ENCODE measurements around the gene IDH3G. TPM values are rescaled to one million over a fixed set of nuclear protein-coding genes. Genes with fewer than 3 reads are reported as not detected.

IDH3G gene
- total RNA-seq, 2 experiments from 2014 or later = 51.8 to 52.5 TPM

- no TSS peak for BruUV-seq (replicated peaks)
- POLR2A ChIA-PET = no interaction called here
- CTCF ChIA-PET (ENCODE audit: unreplicated experiment) = no interaction called here
These were observed 10.4 kb upstream of the IDH3G start for GRCh38 chrX:153804621-153805020.

GRCh38 chrX:153804100-153804595 is 10.0 kb upstream of the IDH3G start:
- Histone ChIP-seq H3K4me3 (ENCODE audit: low read depth, low read length, poor library complexity, severe bottlenecking) (no peak overlapping the region), H3K4me2 (ENCODE audit: low read length) (no peak overlapping the region), H4K20me1 (ENCODE audit: insufficient read depth, low read length) (no peaks in the 10 kb centered on the region), H3K9me2 (ENCODE audit: insufficient read depth, low read length) (no peaks in the 10 kb centered on the region), H3K36me3 (ENCODE audit: insufficient read depth, low read length) (peaks cover 3% of the 10 kb centered on the region), H3K9me3 (ENCODE audit: low read length) (no peaks in the 10 kb centered on the region), H2AFZ (ENCODE audit: low read length) (no peak overlapping the region), H3K4me1 (ENCODE audit: insufficient read depth, low read length, poor library complexity, severe bottlenecking) (no peaks in the 10 kb centered on the region), H3K27ac (ENCODE audit: low read depth, low read length, poor library complexity, severe bottlenecking) (no peak overlapping the region), H3K79me2 (ENCODE audit: insufficient read depth, low read depth, low read length) (no peaks in the 10 kb centered on the region)
- intact Hi-C loops (cut with micrococcal nuclease; ENCODE audit: unreplicated experiment) = no loop called here
- CTCF ChIA-PET (ENCODE audit: unreplicated experiment) = no interaction called here
- DNase-seq (ENCODE audit: low spot score) = no peak
- POLR2A ChIA-PET = no interaction called here
- TF ChIP-seq CTCF (conservative IDR thresholded peaks at IDR 0.05; ENCODE audit: low read length) (no peak), EZH2phosphoT487 (IDR thresholded peaks at IDR 0.05; ENCODE audit: borderline replicate concordance, low read depth, low read length) (no peak)
- BruUV-seq (replicated peaks) = no TSS peak

More at GRCh38 chrX:153804621-153805020, 10.4 kb upstream of the IDH3G start:
- H4K20me1 ChIP-seq (ENCODE audit: insufficient read depth, low read length) = no peaks in the 10 kb centered on the region
- H3K4me3 ChIP-seq (ENCODE audit: low read depth, low read length, poor library complexity, severe bottlenecking) = no peak overlapping the region
- DNase-seq (ENCODE audit: low spot score) = no peak
- intact Hi-C loops (cut with micrococcal nuclease; ENCODE audit: unreplicated experiment) = no loop called here
- no peaks in the 10 kb centered on the region for H3K79me2 ChIP-seq (ENCODE audit: insufficient read depth, low read depth, low read length)
- no peaks in the 10 kb centered on the region for H3K9me2 ChIP-seq (ENCODE audit: insufficient read depth, low read length)
- no peak for TF ChIP-seq CTCF (conservative IDR thresholded peaks at IDR 0.05; ENCODE audit: low read length)
- TF ChIP-seq EZH2phosphoT487 (IDR thresholded peaks at IDR 0.05; ENCODE audit: borderline replicate concordance, low read depth, low read length) = no peak
- H3K4me2 ChIP-seq (ENCODE audit: low read length) = no peak overlapping the region
- H3K9me3 ChIP-seq (ENCODE audit: low read length) = no peaks in the 10 kb centered on the region
- H3K4me1 ChIP-seq (ENCODE audit: insufficient read depth, low read length, poor library complexity, severe bottlenecking) = no peaks in the 10 kb centered on the region
- H3K36me3 ChIP-seq (ENCODE audit: insufficient read depth, low read length) = no peaks in the 10 kb centered on the region
- no peak overlapping the region for H3K27ac ChIP-seq (ENCODE audit: low read depth, low read length, poor library complexity, severe bottlenecking)
- no peak overlapping the region for H2AFZ ChIP-seq (ENCODE audit: low read length)

GRCh38 chrX:153803211-153804099 is 9.3 kb upstream of the IDH3G start:
- ChIA-PET CTCF (ENCODE audit: unreplicated experiment) (no interaction called here), POLR2A (no interaction called here)
- no peak overlapping the region for H3K27ac ChIP-seq (ENCODE audit: low read depth, low read length, poor library complexity, severe bottlenecking)
- H3K4me3 ChIP-seq (ENCODE audit: low read depth, low read length, poor library complexity, severe bottlenecking) = no peak overlapping the region
- DNase-seq (ENCODE audit: low spot score) = no peak
- H2AFZ ChIP-seq (ENCODE audit: low read length) = no peak overlapping the region
- H4K20me1 ChIP-seq (ENCODE audit: insufficient read depth, low read length) = no peaks in the 10 kb centered on the region
- peaks cover 10% of the 10 kb centered on the region for H3K36me3 ChIP-seq (ENCODE audit: insufficient read depth, low read length)
- intact Hi-C loops (cut with micrococcal nuclease; ENCODE audit: unreplicated experiment) = no loop called here
- H3K4me1 ChIP-seq (ENCODE audit: insufficient read depth, low read length, poor library complexity, severe bottlenecking) = no peaks in the 10 kb centered on the region
- H3K9me3 ChIP-seq (ENCODE audit: low read length) = no peaks in the 10 kb centered on the region
- H3K79me2 ChIP-seq (ENCODE audit: insufficient read depth, low read depth, low read length) = no peaks in the 10 kb centered on the region
- no TSS peak for BruUV-seq (replicated peaks)
- TF ChIP-seq CTCF (conservative IDR thresholded peaks at IDR 0.05; ENCODE audit: low read length) (no peak), EZH2phosphoT487 (IDR thresholded peaks at IDR 0.05; ENCODE audit: borderline replicate concordance, low read depth, low read length) (no peak)
- H3K9me2 ChIP-seq (ENCODE audit: insufficient read depth, low read length) = no peaks in the 10 kb centered on the region
- no peak overlapping the region for H3K4me2 ChIP-seq (ENCODE audit: low read length)
